Amygdala (tissue), 56 donors: ENCODE measurements around the gene AKR7A3.
"Not testable (repeated sequence)": the region's sequence is repeated elsewhere in the genome, so short reads cannot be mapped to it uniquely, and the experiment has no call there.

Source experiments
- DNase-seq, 56 donors: peaks; one replicate each; lab custom pipeline; 2025; lab: John Stamatoyannopoulos, UW

AKR7A3 gene

DNA sequence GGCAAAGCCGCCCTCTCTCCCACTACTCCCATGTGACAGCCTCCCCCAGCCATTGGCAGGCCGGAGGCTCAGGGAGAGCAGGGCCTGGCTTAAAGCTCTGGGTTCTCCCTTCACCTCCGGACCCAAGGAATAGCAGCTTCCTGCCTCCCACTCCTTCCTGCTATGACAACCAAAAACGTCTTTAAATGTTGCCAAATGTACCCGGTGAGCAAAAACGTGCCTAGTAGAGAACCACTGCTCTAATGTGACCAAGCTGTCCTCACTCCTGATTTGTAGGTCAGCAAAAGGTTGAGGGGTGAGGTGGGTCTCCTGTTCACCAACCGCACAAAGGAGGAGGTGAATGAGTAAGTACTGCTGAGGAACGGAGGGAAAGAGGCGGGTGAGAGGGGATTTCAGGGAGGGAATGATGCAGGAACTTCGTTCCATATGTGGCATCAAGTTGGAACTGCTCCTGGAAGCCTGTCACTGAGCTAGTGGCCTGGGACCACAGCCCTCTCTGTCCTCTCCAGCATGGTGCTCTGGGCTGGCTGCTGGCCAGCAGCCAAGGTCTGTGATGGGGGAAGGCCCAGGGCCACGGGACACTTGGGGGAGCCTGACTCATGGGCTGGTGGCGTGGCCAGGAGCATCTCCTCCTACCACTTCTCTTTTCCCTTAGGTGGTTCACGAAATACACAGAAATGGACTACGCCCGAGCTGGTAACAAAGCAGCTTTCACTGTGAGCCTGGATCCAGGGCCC is 31.2 kb downstream of the AKR7A3 start:
- DNase-seq, result peak in 3 of 56 donors; percentile 1 to 31 (median 8)

DNA sequence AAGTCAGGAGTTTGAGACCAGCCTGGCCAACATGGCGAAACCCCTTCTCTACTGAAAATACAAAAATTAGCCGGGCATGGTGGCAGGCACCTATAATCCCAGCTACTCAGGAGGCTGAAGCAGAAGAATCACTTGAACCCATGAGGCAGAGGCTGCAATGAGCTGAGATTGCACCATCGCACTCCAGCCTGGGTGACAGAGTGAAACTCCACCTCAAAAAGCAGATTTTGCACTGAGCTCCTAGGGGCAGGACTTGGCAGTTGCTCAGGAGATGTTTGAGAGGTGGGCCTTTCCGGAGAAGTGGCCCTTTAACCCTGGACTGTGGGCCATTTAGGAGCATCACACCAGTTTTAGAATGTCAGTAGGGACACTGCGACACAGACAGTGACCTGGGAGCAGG is 32.3 kb downstream of the AKR7A3 start:
- not testable (repeated sequence) for DNase-seq

DNA sequence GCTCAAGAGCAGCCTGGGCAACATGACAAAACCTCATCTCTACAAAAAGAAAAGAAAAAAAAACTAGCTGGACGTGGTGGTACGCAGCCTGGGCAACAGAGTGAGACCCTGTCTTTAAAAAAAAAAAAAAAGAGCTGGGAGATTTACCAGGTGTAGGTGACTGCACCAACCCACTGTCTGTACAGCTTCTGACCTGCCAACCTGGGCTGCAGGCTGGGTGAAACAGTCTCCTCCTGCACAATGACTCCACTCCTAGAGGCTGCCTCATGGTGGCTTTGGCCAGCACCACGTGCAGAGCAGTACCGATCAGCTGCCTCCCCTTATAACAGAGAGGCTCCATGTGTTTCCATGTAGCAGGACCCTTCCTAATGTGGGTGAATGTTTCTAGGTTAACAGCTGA is 33.3 kb downstream of the AKR7A3 start:
- DNase-seq, result peak in 1 of 56 donors; percentile 25

DNA sequence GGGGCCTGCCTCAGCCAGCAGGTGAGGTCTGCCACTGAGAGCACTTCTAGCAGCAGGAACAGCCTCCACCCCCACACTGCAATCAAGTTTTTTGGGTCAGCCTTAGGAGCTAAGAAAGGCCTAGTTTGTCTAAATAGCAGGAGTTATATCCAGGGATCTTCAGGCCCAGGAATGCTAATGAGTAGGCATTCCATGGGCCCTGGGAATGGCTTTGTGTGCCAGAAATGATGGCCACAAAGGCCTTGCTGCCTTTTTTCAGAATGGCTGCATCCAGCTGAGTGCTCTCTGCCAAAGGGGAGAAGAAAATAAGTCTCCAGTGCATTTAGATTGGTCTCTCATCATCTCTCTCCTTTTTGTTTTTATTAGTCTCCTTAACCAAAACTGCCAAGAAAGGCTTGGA is 34.2 kb downstream of the AKR7A3 start:
- DNase-seq, result peak in 12 of 56 donors; percentile 5 to 53 (median 24)

DNA sequence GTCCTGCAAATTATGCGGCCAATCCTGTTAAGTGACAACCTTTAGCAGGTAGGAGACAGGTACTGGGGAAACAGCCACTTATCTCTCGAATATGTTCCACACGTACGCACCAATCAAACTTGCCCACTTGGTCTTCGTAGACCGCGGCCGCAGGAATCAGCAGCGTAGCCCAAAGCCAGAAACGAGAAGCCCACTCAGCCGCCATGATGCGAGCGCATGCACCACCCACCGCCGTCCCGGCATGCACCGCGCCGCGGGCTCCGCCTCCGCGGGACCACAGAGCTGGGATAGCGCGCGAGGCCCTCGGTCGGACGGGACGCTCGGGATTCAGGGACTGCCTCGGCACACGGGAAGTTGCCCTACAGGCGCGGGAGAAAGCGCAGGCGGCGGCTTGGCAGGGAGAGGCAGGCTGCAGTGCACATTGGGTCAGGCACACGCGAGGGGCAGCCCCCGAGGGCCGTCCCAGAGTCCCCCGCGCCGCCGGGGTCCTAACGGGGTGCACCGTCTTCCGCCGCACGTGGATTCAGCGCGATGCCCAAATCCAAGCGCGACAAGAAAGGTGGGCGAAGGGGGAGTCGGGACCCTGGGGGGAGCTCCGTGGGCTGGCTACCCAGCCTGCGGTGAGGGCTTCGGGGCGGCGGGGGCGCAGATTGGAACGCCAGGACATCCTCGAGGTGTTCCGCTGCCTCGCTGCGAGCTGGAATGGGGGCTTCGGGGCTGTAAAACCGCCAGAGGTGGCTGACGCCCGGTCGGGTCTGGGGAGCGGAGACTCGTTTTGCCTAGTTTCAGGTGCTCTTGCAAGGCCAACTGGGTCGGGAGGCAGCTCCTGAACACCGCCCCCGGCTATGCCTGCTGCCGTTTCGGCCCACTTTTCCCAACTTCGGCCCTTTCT is 37.0 kb downstream of the AKR7A3 start, which contains the start of the genes EMC1 and MRTO4:
Gene EMC1, minus strand, starts transcription at position 220 of the 892 bp plus-strand sequence. Its CDS starts 15 bp downstream, at position 205.
Gene MRTO4, plus strand, starts transcription at position 501 of the 892 bp plus-strand sequence. Its CDS starts 31 bp downstream, at position 532.
- DNase-seq, result peak in 55 of 56 donors; percentile 27 to 97 (median 83)

DNA sequence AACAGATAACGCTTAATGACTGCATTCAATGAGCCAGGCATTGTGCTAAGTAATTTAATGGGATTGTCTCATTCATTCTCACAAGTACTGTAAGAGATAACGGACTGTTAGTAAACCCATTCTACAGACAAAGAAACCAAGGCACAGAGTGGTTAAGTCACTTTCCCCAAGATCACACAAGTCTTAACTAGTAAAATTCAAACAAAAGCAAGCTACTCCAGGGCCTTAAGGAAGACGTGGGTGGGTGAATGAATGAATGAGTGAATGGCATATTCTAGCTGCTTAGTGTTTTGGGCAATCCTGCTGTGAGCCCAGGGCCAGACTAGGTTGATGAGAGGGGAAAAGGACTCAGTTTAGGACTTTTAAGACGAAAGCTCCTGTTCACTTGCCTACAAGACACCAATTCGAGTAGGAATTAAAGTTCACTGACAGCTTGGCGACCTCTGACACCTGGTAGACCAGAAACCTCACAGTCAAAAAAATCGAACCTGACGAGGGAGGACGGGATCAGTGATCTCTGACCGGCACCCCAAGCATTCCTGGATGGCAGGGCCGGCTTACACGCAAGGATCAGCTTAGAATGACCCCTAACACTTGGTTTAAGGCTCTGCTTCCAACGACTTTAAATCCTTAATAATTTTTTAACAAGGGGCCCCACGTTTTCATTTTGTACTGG is 37.8 kb downstream of the AKR7A3 start:
- DNase-seq, result no peak

DNA sequence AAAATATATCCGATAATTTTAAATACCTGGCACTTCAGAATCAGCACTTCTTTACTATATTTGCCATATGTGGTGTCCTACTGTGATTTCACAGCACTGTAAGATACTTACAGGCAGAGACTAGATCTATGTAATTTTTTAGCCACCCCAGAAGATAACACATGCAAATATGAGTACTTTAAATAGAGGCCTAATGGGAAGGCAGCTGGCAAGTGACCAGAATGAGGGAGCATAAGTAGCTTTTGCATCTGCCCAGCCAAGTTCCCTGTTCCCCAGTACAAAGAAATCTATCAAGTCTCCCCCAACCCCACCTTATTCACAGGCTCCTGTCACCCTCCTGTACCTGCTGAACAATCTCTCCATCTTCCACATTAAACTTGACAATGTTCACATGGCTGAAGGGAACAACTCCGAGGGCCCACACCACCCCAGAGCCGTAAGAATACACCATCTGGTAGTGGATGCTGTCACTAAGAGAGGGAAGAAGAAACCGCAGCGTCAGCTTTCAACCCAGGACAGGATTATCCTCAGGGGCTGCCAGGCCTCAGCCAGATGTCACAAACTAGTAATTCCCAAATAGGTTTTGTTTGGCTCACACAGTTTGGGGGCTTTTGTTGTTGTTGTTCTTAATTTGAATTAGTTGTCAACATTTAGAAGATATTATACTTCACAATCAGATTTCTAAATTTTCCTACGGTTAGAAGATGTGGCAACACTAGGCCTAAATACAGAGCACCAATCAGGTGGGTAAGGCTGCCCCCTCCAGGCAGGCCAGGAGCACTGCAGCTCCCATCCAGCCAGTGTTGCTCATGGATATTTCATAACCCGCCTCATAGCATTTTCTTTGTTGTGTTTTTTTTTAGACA is 47.7 kb downstream of the AKR7A3 start:
- DNase-seq, result peak in 31 of 56 donors; percentile 4 to 64 (median 28)

DNA sequence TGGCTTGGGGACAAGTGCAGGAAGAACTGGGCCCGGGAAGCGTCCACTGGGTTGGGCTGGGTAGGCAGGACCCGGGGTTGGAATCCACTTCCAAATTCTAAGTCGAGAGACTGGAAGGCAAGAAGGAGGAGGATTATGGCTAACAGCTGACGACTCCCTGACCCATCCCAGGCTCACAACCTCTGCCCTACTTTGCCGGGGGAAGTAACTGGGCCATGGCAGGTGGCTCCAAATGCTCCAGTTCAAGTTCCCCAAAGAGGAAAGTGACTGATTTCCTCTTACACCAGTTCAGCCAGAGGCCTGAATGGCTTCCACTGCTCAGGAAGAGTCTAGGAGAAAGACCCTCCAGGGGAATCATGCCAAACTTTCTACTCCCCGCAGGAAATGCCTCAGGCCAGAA is 48.7 kb downstream of the AKR7A3 start:
- no peak for DNase-seq

DNA sequence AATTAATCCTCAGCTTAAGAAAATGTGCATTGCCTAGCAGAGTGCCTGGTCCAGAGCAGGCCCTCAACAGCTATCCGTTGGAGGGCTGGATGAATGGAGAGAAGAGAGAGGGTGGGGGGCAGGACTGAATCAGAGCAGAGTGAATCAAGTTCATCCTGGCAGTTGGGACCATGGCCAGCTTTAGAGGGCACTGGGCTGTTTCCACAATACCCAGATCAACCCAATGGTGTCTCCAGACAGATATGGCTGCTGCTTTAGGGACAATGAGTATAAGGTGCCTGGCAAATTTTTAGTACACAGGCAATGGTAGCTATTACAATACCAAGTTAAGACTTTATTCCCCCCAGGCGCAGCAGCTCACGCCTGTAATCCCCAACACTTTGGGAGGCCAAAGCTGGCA is 54.3 kb downstream of the AKR7A3 start:
- DNase-seq, result no peak
